ENCODE results near the gene ZNF225.
"Not testable (repeated sequence)": the region's sequence is repeated elsewhere in the genome, so short reads cannot be mapped to it uniquely, and the experiment has no call there.

ZNF225 gene

GRCh38 chr19:44164327-44164672 is 51.1 kb downstream of the ZNF225 start:
- no peak for DNase-seq

GRCh38 chr19:44164673-44165512 is 51.7 kb downstream of the ZNF225 start, which contains the start of gene ZNF226:
Gene ZNF226, plus strand, starts transcription at chr19:44165100. Its CDS starts 4,981 bp downstream, at chr19:44170081.
- peak; percentile 98 for DNase-seq

- not testable (repeated sequence) for DNase-seq
These were observed 57.5 kb downstream of the ZNF225 start for GRCh38 chr19:44170660-44171059.

GRCh38 chr19:44176590-44176989 is 63.4 kb downstream of the ZNF225 start:
- no peak for DNase-seq

GRCh38 chr19:44180968-44181367 is 67.8 kb downstream of the ZNF225 start:
- DNase-seq: no peak

GRCh38 chr19:44182145-44182544 is 68.9 kb downstream of the ZNF225 start:
- DNase-seq: no peak
